NCI-H2081 (cell line): Measurements from ENCODE around the gene YAP1.

Source experiments
- DNase-seq, 2 experiments: peaks; one replicate each; lab custom pipeline; 2025; lab: John Stamatoyannopoulos, UW

Gene YAP1

DNA sequence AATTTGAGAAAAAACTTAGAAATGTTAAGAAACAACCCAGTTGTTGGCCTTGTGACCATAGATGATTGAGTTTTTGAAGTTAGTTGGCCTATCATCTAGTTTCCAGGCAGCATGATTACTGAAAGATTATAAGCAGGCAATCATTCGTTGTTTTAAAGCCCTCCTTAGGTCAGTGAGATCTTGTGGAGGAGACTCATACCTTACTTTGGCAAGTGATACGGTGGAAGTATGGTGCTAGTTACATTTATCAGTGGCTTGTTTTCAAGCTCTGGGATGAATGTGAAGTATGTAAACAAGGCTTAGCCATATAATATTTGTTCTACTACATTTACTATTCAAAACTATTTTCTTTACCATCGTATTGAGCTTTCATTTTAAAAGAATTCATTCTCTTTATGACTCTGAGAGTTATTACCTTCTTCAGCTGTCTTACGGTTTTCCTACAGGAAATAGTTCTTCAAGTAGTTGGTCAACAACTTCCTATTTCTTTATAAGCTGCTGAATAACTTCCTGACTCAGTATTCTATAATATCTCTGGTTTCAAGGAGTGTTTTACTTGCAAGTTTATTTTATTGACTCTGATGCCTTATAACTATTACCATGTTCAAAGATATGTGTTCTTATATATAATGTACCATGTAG is 7.3 kb downstream of the YAP1 start:
- no peak for DNase-seq

DNA sequence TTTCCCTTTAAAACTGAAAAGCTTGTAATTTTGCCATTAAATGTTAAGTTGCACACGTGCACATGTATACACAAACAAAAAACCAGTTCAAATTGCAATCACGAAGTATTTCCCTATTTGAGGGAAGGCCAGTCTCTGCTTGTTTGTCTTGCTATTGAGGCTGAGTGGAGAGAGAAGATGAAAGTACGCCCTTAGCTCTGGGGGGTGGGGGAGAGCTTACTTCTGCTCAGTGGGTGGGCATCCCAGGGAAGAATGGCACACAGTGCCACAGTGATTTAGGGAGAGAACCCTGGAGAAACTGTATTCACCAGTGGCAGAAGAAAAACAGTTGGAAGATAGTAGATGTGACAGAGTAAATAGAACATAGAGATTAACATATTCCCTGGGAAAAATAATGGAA is 8.7 kb downstream of the YAP1 start:
- DNase-seq = no peak

DNA sequence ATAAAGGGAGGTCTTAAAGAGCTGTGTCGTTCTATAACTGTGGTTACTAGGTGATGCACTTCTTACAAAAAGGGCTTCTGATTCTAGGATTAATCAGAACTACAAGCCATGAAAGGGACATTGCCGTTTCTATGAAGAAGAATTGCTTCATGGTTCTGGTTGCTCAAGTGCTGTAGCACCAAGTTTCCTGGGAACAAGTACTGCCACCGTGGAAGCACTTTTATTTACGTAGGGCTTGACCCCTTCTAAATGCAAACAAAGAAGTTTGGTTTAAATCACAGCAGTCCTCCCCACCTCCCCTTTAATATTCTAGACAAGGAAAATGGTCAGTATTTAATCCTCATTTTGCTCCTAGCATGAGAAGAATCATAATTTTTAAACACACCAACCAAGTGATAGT is 9.8 kb downstream of the YAP1 start:
- no peak for DNase-seq

DNA sequence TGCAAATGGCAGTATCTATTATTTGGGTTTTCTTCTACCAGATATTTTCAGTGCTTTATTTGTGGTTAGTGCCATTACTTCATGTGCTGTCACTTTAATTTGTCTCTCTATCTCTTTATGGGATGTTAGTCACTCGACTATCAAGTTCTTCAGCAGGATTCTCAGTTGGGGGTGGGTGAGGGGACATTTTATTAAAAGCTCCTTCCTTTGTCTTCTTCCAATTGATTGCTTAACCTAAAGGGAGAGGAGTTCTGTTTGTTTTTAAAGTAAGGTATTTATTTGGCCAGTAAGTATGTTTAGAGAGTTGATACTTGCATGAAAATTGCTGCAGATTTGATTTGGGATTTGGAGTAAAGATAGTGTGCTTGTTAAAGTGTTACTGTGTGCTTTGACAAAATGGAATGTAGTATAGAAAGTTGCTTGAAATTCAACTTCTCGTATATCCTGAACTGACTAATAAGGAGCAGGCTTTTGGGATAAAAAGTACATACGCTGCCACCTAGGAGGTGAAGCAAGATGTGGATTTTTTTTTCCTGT is 10.3 kb downstream of the YAP1 start:
- DNase-seq = no peak

DNA sequence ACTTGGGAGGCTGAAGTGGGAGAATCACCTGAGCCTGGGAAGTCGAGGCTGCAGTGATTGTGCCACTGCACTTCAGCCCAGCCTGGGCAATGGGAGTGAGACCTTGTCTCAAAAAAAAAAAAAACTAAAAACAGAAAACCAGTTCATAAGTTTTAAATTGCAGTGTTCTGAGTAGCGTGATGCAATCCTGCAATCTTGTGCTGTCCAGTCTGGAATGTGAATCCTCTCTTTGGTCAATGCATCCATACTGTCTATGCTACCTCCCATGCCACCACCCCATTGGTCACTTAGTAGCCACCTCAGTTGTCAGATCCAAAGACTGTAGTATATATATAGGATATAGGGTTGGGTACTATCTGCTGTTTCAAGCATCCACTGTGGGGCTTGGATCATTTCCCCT is 11.1 kb downstream of the YAP1 start:
- DNase-seq = no peak

DNA sequence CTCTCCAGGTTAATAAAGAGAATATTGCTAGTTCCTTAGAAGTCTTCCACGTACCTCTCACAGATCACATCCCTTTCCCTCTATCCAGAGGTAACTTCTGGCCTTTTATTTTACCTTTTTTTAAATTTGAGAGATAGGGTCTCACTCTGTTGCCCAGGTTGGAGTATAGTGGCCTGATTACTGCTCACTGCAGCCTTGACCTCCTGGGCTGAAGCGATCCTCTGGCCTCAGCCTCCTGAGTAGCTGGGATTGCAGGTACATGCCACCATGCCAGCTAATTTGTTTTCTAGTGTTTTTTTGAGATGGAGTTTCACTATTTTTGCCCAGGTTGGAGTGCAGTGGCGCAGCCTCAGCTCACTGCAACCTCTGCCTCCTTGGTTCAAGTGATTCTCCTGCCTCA is 24.4 kb downstream of the YAP1 start:
- no peak for DNase-seq

DNA sequence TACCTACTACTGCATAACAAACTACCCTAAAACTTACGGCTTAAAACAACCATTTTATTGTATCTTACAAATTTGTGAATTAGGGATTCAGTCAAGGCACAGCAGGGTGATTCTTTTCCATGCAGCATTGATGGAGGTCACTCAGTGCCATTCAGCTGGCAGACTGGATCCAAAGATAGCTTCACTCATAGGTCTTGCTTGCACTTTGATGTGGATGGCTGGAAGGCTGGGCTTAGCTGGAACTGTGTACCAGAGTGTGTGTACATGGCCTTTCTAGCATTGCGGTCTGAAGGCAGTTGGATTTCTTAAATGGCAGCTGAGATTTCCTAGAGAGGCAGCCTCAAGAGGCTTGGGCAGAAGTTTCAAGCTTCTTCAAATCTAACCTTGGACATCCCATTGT is 25.0 kb downstream of the YAP1 start:
- DNase-seq = no peak

DNA sequence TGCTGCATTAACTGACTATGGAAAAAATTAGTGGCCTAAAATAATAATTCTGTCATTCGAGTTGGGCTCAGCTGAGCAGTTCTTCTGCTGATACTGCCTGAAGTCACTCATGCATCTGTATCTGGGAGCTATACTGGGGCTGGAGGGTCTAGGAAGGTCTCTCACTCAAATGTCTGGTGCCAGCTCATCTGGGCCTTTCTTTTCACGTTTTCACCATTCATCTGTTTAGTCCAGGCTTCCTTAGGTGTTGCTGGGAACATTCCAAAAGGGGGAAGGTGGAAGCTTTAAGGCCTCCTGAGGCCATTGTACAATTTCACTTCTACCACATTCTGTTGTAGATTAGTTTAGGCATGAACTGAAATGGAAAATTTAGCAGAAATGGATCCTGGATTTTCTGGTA is 28.0 kb downstream of the YAP1 start:
- no peak for DNase-seq

DNA sequence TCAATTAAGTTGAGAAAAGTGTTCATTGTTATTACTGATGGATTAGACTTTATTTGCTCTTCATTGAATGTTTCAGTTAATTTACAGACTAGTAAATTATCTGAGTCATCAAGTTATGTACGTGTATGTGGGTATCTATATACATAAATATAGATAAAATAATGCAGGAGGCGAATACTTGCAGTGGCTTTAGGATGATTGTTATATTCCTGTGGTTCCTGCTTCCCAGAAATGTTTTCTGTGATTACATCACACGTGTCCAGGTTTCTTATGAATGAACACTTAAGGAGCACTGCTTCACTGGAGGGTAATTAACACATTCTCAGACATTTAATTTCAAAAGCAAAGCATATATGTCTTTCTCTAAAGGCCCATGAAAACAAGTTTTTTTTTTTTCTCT is 28.4 kb downstream of the YAP1 start:
- no peak for DNase-seq

DNA sequence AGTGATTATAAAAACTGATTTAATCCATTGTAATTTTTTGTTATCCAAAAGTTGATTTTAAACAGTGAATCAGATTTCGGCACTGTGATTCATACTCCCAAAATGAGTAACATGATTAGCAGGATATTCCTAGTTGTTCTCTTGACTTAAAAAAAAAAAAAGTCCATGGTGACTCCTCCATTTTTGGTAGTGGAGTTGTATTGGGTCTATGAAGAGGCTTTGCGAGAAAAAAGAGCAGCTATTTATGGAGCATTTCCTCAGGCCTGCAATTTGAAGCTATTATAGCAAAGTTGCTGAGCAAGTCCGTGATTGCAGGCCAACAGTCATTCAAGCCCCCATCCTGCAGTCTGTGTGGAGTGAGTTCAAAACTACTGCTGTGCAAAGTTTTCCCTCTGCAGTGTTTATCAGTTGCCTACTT is 28.8 kb downstream of the YAP1 start:
- no peak for DNase-seq

DNA sequence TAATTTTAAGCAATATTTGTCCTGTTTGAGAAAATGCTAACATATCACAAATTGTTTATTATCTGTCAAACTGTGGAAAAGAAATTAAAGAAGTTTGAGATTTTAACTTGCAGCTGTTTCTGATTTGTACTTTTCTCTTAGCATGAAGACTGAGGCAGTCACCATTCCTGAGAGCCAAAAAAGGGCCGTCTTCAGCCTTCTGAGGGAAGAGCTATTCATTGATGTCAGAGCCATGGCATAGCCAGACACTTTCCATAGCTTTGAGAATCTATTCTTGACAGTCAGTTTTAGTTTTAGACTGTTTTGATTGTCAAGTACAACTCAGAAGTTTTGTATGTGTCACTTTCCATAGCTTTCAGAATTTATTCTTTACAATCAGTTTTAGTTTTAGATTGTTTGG is 32.1 kb downstream of the YAP1 start:
- DNase-seq = no peak

DNA sequence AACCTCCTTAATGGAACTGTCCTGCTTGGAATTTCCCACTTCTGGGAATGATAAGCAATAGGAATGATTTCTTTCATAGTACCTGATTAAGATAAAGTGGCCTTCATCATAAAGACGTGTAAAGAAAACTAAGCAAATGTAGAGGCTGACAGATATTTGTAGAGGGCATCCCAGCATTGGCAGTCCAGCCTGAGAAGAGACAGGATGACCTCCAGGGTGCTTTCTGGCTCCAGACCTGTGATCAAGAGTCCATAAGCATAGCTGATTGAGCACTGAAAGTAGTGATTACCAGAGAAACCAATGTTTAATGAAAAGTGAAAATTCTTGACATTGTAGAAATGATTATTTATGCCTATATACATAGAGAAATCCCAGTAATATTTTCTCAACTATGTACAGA is 33.6 kb downstream of the YAP1 start:
- no peak for DNase-seq

DNA sequence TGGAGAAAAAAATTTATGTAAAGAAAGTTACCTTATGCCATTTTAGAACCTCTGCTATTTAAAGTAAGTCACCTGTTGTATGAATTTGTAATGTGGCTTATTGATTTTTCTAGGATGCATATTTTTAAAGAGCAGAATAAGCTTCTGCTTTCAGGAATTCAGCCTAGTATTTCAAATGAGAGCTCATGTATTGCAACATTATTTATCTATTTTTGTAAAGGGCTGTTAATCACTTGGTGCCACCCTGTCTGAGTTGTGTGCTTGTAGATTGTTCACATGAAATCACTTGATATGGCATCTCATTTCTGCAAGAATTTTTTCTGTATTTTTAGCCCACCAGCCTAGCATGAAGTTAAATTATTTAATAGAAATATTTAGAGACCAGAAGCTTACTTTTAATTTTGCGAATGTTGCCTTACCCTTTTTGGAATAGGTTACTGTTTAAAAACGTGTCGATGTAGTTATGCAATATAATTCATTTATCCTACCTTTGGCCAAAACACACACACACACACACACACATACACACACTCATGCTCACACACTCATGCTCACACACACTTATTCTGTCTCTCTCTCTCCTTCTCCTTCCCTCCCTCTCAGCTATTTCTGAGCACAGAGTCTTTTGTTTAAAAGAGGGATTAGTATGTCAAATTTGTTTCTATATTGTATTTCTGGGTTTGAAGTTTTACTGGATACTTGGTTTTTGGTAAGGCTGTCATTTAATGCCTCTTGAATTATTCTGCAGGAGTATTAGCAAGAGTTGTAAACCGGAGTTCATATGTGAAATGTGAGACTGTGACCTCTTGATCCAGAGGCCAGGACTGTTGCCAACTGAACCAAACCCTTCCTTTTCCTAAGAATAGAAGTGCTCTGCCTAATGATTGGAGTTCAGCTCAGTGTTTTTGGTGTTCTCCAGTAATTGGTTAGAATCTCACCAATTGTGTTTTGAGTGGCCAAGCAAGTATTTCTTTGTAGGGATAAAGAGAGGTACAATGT is 34.4 kb downstream of the YAP1 start:
- DNase-seq = no peak

DNA sequence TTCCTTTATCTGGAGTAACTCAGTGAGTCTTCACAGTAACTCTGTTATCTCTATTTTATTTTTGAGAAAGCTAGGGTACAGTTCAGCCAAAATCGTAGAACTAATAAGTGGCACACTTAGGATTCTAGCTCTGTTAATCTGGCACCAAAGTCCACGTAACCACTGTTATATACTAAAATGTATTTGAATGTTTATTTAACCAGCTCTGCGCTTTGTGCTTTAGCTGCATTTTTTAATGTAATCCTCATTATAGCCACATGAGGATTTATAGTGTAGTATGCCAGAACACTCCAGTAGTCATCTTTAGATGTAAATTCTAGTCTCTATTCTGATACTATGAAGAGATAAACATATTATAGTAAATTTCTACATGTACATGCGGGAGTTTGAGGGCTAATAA is 36.8 kb downstream of the YAP1 start:
- DNase-seq = no peak

DNA sequence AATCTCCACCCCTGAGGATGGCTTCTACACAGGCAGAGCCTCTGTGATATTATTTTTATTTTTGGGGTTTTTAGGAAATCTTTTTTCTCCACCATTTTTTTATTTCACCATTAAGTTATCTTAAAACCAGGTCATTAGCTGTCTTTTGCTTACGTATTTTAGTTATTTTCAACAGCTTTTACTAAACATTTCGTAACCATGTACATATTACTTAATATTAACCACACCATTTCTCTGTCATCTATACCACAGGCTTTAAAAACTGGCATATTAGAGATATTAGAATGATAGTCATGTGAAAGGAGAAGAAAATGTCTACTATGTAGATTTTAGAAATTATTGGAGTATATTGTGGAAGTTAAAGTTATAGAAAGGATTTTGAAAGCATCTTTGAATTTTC is 37.4 kb downstream of the YAP1 start:
- DNase-seq = no peak

DNA sequence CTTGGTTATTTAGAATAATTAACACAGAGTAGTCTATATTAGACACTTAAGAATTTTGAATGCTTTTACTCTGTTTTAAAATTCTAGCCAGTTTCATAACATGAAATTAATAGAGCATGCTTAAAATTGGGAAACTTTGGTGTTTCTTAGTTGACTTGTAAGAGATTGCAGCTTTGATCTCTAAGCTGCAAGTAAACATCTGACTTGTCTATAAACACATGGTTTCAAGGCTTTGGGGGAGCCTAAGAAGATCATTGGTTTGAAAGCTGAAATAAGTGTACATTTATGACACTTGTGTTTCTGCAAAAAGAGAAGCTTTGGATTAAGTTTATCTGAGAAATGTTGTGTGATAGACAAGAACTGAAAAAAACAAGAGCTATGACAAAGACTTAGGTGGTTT is 37.8 kb downstream of the YAP1 start:
- no peak for DNase-seq

DNA sequence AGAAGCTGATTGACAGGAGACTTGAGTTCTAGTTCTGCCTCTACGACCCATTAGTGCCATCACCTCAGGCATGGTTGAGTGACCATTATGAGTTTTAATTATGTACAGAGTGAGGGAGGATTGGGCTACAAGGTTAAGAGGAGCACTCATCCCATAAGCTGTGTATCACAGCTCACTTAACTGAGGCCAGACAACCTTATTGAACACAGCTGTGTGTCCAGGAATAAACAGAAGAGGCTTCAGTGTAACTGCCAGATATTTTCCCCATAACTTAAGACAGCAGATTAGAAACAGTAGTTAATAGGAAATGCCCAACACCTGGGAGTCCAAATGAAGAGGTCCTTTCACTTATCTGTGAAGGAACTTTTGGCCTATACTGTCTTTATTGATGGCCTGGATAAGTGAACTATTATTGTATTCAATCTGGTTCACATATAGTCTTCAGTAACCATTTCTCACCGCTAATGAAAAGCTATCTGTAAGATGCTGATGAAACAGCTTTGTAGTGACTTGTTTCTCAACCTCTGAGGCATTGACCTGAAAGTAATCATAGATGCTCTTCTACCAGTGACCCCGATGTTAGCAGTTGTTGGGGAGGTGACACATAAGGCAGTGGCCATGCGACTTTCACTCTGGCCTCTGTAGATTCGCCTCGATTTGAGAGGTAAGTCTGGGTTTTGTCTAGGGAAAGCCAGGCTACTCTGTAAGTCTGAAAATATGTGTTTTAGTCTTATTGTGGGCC is 41.7 kb downstream of the YAP1 start:
- no peak for DNase-seq

DNA sequence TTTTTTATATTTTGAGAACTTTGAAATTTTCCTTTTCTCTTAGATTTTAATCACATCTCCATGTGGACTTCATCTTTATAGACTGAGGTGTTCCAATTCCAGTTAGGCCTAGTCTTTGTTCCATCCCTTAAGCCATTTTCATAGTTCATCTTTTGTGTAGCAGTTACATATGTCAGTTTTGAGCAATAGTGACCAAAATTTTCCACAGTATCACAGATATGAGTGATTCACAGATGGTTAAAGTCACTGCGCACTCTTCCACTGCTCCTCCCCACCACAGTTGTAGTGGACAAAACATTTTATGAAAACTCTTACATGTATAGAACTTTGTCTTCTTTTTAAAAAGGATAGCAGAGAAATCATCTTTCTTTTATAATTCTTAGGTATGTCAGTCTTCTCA is 42.8 kb downstream of the YAP1 start:
- no peak for DNase-seq

DNA sequence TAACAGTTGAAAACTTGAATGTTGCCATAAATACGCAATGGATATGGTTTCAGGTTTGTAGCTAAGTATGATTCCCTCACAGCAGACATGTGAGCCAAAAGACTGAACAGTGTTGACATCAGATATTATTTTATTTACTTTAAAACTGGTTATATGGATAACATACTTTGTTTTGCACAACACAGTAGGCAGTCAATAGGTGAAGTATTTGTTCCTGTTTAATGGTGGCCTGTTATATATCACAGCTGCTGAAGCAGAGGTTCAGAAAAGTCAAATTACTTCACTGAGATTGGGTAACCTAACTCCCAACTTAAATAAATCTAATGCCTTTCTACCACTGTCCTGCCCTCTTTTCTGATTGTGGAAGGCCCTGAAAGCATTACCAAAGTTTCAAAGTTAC is 44.6 kb downstream of the YAP1 start:
- no peak for DNase-seq

DNA sequence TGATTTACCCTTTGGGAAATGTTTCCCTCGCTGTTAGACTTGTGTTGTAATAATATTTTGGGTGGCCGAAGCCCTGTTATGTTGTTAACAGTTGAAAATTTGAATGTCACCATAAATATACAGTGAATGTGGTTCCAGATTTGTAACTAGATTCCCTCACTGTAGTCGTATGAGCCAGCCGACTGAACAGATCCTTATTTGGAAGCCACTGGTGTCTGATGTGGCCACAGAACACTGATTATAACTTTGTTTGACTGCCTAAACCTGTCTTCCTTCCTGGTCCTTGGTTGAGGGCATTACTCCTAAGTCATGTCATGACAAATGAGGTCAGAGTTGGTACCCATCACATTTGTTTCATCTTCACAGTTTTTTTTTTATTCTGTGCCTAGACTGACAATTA is 45.4 kb downstream of the YAP1 start:
- no peak for DNase-seq

DNA sequence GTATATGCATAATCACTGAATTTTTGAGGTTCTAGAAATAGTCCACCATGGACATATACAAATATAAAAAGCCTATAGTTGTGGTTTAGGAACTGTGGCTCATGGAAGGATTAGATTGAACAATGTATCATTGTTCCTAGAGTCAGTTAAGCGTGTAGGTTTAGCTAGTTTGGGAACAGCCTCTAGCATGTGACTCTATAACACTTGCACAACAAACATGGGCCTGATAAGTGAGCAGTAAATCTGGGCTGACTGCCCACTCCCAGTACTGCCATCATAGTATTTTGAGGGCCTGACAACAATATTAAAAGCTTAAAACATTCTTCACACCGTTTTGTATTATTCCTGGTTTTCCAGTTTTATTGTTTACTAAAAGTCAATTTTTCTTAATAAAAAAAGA is 47.0 kb downstream of the YAP1 start:
- DNase-seq = no peak

DNA sequence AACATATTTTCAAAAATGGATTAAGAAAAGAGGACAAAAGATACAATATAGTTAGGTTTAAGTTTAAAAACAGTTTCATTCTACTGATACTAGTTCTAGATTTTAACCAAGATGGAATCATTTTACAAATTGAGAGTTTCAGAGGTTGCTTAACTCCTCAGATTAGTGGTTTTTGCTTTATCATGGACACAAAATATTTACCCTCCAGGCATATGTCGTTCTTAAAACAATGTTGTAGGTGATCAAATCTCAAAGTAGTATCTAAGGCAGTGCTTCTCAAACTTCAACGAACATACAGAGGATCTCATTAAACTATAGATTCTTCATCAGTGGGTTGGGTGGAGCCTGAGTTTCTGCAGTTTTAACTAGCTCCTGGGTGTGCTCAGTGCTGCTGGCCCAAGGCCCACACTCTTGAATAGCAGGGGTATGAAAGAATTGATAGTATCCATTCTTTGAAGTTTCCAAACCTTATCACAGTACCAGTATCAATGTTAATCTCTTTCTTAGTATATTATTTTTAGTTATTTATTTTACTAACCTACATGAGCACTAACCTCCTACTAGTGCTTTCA is 48.0 kb downstream of the YAP1 start:
- DNase-seq = no peak
